PC-3 (cell line): Measurements from ENCODE around the gene PLEKHG2.

Experiments used
- CTCF ChIP-seq: fragments of 300-600 bp; sonication (generic); conservative IDR thresholded peaks from 2 replicates; pipeline ENCODE4 v1.5.1; 2017; ENCODE audit warnings: antibody characterized with exemption, low read depth, mild to moderate bottlenecking, low read length
- EZH2 ChIP-seq: fragments of 300-600 bp; sonication (generic); IDR thresholded peaks from one replicate; pipeline ENCODE4 v1.6.1; 2017; ENCODE audit warnings: antibody characterized with exemption, mild to moderate bottlenecking, low read length; ENCODE audit not compliant: unreplicated experiment
- EZH2phosphoT487 ChIP-seq: fragments of 300-600 bp; sonication (generic); IDR thresholded peaks from 2 replicates; pipeline ENCODE4 v1.6.1; 2018; ENCODE audit warnings: mild to moderate bottlenecking, antibody characterized with exemption, low read length, borderline replicate concordance

GRCh38 chr19:39401070-39401548, 11.4 kb upstream of the PLEKHG2 start:
- TF ChIP-seq CTCF (no peak), EZH2 (no peak), EZH2phosphoT487 (no peak)
